ENCODE results near the gene PCDHGA1.
A peak's percentile ranks its signal among the peaks of the same experiment; 100 is the strongest.

The PCDHGA1 gene

GRCh38 chr5:141475625-141476131 is 145.4 kb downstream of the PCDHGA1 start, which contains the start of gene PCDHGC3:
Gene PCDHGC3 (plus strand): TSS chr5:141475966. CDS start chr5:141476117, 151 bp downstream.
- DNase-seq = peak; percentile 49

GRCh38 chr5:141476132-141476911 is 146.0 kb downstream of the PCDHGA1 start:
- no peak for DNase-seq

GRCh38 chr5:141477044-141477575 is 146.8 kb downstream of the PCDHGA1 start:
- no peak for DNase-seq

GRCh38 chr5:141477815-141478214 is 147.5 kb downstream of the PCDHGA1 start:
- no peak for DNase-seq

- DNase-seq = no peak
These were observed 148.1 kb downstream of the PCDHGA1 start for GRCh38 chr5:141478321-141478945.

- no peak for DNase-seq
These were observed 149.5 kb downstream of the PCDHGA1 start for GRCh38 chr5:141479776-141480175.

GRCh38 chr5:141483902-141484301 is 153.6 kb downstream of the PCDHGA1 start:
- no peak for DNase-seq

GRCh38 chr5:141484310-141484640 is 154.0 kb downstream of the PCDHGA1 start:
- no peak for DNase-seq

- DNase-seq = no peak
These were observed 154.5 kb downstream of the PCDHGA1 start, which contains the start of gene PCDHGC4 for GRCh38 chr5:141484641-141485311. Gene PCDHGC4 (plus strand): TSS chr5:141485030. CDS start chr5:141485174, 144 bp downstream.

- DNase-seq = no peak
These were observed 155.2 kb downstream of the PCDHGA1 start for GRCh38 chr5:141485321-141486055.

- DNase-seq = no peak
These were observed 155.8 kb downstream of the PCDHGA1 start for GRCh38 chr5:141486091-141486490.

GRCh38 chr5:141487131-141487530 is 156.8 kb downstream of the PCDHGA1 start:
- DNase-seq = no peak

GRCh38 chr5:141488591-141489561 is 158.6 kb downstream of the PCDHGA1 start, which contains the start of gene PCDHGC5:
Gene PCDHGC5 (plus strand): TSS chr5:141489081. CDS start chr5:141489241, 160 bp downstream.
- no peak for DNase-seq

GRCh38 chr5:141489841-141490240 is 159.5 kb downstream of the PCDHGA1 start:
- DNase-seq = no peak

- DNase-seq = no peak
These were observed 160.0 kb downstream of the PCDHGA1 start for GRCh38 chr5:141490271-141490670.

GRCh38 chr5:141490771-141491170 is 160.5 kb downstream of the PCDHGA1 start:
- no peak for DNase-seq

GRCh38 chr5:141491323-141492167 is 161.2 kb downstream of the PCDHGA1 start:
- no peak for DNase-seq

GRCh38 chr5:141492168-141492885 is 162.0 kb downstream of the PCDHGA1 start:
- DNase-seq = peak; percentile 14
